IPS-NIHi7 (cell line): ENCODE results near the gene ANAPC15.
"Not testable (repeated sequence)": the region's sequence is repeated elsewhere in the genome, so short reads cannot be mapped to it uniquely, and the experiment has no call there.

Experiments used
- DNase-seq: peaks from one replicate; pipeline ENCODE4 v3.0.0; 2012; ENCODE audit warnings: mixed read lengths; ENCODE audit errors: extremely low spot score

Gene ANAPC15

DNA sequence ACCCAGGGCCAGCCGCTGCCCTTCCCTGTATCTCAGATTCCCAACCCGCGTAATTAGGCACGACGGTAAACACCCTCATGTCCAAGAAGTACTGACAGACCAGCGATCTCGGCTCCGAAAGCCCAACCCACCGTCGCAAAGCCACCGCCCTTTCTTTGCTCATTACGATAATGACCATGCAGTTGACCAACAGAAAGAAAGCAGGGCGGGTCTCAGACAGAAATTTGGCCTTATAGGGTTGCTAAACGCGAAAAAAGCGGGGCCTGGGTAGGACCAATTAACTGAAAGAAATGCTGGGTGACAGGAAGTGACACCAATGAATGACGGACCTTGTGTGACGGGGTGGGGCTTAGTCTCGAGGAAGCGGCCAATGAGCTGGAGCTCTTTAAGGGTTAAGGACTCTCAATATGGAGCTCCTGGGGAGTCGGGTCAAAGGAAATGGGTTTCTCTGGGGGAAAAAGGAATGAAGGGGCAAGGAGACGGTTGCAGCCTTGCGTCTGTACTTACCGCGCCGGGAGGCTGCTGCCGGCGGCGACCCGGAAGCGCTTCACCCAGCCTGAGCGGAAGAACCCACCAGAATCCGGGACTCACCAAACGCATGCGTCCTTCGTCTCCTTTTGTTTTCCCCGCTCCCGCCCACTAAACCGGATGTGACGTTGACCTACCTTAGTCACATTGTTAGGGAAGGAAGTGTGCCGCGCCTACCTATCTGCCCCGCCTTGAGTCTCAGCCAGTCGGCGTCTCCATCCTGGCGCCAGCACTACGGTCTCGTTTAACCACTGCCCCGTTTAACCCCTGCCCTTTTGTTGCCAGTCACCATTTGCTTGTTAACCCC is at the start of gene ANAPC15:
Gene ANAPC15 (minus strand): TSS at position 553 of the 835 bp plus-strand sequence. CDS start 1,419 bp downstream, outside the sequence.
- DNase-seq: peak; percentile 93

DNA sequence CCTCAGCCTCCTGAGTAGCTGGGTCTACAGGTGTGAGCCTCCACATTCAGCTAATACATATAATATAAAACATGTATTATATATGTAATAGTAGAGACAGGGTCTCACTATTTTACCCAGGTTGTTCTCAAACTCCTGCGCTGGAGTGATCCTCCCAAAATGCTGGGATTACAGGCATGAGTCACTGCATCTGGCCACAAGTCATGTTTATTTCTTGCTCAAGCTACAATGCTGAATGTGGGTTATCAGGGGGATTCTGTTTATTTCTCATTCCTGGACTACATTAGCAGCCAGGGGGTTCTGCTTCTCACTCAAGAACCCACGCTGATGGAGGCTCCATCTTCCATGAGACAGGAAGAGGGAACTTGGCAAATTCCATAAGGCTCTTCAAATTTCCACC is 47.8 kb upstream of the ANAPC15 start:
- no peak for DNase-seq

DNA sequence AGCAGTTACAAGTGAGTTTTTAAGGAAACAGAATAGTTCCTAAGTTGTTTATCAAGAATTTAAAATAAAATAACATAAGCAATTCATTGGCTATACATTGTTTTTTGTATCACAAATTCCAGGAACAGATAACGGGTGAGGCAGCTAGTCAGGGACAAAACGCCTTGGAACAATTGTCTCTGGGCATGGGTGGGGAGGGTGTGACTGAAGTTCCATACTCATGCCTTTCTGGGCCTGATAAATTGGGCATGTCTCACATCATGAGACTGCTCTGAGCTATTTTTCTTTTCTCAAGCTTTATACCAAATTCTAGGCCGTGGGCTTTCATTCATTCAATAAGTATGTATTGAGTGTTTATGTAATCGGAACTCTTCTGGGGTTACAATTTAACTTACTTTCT is 44.6 kb upstream of the ANAPC15 start:
- DNase-seq: no peak

DNA sequence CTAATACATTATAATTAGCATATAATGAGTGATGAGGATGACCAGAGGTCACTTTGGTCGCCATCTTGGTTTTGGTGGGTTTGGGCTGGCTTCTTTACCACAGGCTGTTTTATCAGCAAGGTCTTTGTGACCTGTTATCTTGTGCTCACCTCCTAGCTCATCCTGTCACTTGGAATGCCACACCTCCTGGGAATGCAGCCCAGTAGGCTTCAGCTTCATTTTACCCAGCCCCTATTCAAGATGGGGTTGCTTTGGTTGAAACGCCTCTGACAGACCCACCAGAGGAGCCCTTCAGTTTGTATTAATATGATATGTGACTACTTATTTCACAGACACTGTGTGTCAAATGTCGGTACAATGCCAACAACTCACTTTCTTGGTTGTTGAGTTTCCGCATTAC is 43.3 kb upstream of the ANAPC15 start:
- no peak for DNase-seq

DNA sequence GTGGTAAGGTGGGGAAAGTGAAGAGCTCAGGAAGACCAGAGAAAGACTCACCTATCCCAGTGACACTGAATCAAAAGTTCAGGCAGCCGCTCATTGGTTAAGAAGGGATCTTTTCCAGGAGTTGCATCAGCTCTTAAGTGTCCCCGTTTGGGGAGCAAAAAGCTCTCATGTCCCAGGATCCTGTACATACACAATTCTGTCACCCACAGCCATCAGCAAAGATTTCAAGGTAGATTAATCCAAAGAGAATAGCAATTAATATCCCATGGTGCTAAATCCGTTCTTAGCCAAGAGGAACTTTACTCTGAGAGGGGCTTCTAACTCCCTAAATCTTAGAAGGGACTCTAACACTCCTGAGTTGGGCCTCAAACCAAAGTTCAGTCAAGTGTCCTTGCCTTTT is 42.3 kb upstream of the ANAPC15 start:
- DNase-seq: no peak

DNA sequence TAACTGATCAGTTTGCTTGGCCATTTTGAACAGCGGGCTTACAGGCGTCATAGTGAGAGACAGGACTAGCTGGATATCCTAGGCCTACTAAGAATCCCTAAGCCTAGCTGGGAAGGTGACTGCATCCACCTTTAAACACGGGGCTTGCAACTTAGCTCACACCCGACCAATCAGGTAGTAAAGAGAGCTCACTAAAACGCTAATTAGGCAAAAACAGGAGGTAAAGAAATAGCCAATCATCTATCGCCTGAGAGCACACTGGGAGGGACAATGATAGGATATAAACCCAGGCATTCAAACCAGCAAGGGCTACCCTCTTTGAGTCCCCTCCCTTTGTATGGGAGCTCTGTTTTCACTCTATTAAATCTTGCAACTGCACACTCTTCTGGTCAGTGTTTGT is 41.4 kb upstream of the ANAPC15 start:
- DNase-seq: not testable (repeated sequence)

DNA sequence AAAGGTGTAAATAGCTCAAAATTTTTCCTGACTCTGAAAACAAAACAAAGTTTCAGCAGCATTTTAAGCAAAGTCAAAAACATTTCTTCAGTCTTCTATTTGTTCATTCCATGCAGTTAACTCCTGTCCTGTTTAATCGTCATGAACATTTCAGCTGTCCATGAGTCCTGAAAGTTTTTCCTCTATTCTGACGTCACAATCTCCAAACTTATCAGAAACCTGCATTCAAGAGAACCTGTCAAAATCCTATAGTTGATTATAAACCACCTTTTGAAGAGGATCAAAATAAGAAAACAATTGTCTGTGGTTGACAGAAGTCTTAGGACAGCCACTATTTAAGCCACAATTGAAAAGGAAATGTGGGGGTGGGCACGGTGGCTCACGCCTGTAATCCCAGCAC is 38.4 kb upstream of the ANAPC15 start:
- DNase-seq: no peak

DNA sequence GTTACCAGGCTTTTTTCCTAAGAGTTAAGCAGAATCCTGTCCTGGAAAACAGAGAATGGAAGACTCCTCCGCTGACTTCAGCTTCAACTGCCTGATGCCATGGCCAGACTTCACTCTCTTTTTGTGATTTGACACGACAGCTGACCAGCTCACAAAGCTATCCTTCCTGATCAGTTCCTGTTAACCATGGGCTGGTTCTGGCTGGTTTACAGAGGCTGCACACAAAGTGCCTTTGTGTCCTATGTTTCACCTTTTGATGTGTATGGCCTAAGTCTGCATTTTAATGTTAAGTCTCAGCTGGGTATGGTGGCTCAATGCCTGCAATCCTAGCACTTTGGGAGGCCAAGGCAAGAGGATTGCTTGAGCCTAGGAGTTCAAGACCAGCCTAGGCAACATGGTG is 34.1 kb upstream of the ANAPC15 start:
- no peak for DNase-seq

DNA sequence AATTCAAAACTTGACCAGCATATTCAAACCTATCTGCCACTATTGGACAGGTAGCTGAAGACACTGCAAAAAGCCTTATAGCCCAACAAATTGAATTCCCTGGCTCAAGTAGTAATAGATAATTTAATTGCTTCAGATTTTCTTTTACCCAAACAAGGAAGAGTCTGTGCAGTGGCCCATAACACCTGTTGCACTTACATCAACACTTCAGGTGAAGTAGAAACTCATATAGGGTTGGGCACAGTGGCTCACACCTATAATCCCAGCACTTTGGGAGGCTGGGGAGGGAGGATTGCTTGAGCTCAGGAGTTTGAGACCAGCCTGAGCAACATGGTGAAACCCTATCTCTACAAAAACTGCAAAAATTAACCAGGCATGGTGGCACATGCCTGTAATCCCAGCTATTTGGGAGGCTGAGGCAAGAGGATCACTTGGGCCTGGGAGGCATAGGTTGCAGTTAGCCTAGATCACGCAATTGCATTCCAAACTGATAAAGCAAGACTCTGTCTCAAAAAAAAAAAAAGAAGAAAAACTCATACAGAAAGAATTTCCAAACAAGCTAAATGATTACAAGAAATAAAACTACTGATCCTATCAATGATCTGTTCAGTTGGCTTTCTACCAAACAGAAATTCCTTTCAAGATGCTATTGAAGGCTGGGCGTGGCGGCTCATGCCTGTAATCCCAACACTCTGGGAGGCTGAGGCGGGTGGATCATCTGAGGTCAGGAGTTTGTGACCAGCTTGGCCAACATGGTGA is 32.5 kb upstream of the ANAPC15 start:
- DNase-seq: no peak

DNA sequence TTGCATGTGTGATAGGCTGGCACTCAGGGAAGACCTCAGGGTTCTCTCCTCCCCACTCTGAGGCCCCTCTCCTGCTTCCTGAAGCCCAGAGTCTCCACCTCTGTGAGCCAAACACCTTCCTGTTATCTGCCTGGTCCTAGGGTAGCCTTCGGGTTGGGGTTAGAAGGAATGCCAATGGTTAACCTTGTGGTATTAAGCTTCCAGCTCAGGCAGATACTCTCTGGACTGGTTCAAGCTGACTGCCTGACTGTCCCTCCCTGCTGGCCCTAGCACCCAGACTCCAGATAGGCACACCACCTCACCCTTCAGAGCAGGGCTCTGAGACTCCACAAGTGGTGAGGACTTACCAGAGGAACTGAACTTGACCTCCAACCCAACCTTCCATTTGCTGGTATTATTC is 30.0 kb upstream of the ANAPC15 start:
- not testable (repeated sequence) for DNase-seq

DNA sequence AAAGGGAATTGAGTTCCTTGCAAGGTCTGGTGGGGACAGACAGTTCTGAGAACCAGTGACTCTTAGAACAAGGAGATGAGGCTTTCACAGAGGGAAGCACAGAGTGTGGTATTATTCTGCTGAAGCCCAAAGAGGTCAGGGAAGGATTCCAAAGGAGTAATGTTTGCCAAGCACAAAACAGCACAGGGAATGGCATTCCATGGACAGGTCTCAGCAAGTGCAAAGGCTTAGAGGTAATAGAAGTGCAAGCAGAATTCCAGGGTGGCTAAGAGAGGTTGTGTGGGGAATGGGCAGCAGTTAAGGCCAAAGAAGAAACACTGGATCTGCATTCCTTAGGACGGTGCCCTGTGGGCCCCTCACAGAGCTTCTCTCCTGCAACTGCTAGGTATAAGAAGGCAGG is 29.6 kb upstream of the ANAPC15 start:
- DNase-seq: not testable (repeated sequence)

DNA sequence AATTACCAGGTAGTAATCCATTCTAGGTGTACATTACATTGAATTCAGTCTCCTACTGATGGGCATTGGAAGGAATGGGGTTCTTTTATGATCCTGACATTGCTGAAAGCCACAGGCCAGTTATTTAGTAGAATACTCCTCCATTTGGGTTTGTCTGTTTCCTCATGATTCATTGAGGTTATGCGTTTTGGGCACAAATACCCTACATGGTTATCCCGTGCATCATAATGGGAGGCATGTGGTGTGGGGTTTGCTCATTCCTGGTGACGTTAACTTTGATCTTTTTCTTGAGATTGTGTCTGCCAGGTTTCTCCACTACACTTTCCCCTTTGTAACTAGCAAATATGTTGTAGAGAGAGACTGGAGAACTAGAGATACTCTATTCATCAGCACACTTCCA is 28.6 kb upstream of the ANAPC15 start:
- no peak for DNase-seq

DNA sequence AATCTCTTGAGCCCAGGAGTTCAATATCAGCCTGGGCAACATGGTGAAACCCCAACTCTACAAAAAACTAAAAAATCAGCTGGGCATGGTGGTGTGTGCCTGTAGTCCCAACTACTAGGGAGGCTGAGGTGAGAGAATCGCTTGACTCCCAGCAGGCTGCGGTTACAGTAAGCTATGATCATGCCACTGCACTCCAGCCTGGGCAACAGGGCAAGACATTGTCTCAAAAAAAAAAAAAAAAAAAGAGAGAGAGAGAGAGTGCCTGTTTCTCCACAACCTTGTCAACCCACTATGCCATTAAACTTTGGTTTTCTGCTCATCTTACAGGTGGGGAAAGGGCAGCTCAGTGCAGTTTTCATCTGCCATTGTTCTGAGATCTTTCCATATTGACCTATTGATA is 28.2 kb upstream of the ANAPC15 start:
- no peak for DNase-seq

DNA sequence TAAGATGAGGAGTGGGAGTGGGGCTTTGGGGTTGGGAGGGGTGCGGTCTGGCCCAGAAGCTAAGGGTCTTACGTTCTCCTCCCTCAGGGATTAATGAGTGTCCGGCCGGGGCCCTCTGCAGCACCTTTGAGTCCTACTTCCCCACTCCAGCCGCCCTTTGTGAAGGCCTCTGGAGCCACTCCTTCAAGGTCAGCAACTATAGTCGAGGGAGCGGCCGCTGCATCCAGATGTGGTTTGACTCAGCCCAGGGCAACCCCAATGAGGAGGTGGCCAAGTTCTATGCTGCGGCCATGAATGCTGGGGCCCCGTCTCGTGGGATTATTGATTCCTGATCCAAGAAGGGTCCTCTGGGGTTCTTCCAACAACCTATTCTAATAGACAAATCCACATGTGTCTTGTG is 27.0 kb upstream of the ANAPC15 start:
- DNase-seq: no peak

DNA sequence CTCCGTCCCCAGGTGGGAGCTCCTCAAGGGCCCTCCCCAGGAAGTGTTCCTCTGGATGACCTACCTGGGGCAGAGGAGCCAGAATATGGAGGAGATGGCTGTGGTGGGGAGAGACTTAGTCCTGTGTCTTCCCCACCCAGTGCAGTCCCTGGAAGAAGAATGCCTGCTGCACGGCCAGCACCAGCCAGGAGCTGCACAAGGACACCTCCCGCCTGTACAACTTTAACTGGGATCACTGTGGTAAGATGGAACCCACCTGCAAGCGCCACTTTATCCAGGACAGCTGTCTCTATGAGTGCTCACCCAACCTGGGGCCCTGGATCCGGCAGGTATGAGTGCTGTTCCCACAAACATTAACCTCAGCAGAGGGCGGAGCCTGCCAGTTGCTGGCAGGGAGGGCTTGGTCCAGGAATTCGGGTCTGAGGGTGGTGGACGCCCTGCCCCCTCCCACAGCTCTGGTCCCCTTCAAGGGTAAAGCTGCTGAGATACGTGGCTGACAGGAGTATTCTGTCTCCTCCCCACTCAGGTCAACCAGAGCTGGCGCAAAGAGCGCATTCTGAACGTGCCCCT is 26.4 kb upstream of the ANAPC15 start:
- DNase-seq: no peak

DNA sequence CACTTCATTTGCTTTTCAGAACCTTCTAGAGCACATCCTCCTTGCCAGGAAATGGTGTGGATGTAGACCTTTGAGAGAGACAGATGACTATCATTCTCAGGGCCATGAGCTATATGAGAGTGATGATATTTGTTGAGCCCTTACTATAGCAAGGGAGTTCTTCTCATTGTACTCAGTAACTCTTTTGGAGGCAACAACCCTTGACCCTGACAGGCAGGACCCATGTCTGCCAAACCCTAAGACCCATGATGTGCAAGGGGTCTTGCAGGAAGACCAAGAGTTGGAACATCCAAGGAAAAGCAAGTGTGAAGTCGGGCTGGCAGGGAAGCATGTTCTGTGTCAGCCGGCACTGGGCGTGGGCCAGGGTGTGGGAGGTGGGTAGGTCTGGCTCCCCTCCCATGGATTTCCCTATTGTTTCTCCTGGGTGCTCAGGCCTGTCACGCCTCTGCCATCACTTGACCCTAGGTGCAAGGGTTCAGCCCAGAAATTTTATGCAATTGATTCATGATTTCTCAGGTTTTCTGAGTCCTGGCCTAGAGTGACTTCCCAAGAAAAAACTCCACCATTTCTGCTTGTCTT is 24.3 kb upstream of the ANAPC15 start:
- no peak for DNase-seq

DNA sequence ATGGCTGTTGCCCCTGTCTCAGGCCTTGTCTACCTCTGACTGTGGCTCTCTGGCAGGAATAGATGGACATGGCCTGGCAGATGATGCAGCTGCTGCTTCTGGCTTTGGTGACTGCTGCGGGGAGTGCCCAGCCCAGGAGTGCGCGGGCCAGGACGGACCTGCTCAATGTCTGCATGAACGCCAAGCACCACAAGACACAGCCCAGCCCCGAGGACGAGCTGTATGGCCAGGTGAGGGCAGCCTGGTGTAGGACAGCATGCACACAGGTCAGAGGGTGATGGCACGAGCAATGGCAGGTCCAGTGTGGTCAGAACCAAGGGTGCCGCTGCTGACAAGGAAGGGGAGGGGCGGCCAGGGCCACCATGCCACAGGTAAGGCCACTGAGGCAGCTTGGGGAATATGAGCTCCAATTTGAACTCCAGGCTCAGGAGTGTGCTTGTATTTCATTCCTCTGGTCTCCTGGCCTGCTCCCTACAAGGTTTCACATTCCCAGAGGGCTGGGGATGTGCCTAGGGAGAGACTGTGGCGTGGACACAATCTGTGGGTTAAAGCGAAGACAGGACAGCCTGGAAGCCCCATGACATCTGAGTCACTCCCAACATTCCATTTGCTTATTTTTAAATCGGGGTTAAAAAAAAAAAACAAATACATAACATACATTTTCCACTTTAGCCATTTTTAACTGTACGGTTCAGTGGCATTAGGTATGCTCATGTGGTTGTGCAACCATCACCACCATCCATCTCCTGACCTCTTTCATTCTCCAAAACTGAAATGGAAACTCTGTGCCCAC is 23.6 kb upstream of the ANAPC15 start:
- no peak for DNase-seq

DNA sequence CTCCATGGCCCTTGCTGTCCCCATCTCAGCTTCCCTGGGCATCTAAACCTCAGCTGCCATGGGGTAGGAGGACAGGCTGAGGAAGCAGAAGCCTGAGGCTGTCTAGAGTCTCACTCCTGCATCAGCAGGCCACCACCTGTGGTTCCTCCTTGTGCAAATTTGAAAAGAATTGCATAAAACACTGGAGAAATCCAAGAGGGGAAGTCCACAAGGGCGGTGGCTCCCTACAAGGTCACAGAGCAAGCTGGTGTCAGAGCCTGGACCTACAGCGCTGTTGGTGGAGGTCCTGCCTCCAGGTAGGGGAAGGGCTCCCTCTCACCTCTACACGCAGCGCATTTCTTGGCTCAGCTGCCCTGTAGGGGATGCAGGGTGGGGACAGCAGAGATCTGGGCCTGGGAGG is 23.0 kb upstream of the ANAPC15 start, which contains the start of gene FOLR3:
Gene FOLR3 (plus strand): TSS at position 253 of the 400 bp plus-strand sequence. CDS start 228 bp downstream, outside the sequence.
- not testable (repeated sequence) for DNase-seq

DNA sequence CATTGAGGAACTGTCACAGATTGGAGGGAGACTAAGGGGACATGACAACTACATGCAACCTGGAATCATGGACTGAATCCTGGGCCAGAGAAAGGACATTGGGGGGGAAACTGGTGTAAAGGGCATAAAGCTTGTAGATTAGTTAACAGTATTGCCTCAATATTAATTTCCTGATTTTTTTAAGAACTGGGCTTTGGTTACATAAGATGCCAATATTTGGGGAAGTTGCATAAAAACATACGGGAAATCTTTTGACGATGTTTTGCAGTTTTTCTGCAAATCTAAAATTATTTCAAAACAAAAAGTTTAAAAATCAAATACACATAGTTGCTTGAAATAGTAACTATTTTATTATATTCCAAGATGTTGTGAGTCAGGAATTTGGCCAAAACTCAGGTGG is 20.2 kb upstream of the ANAPC15 start:
- DNase-seq: no peak

DNA sequence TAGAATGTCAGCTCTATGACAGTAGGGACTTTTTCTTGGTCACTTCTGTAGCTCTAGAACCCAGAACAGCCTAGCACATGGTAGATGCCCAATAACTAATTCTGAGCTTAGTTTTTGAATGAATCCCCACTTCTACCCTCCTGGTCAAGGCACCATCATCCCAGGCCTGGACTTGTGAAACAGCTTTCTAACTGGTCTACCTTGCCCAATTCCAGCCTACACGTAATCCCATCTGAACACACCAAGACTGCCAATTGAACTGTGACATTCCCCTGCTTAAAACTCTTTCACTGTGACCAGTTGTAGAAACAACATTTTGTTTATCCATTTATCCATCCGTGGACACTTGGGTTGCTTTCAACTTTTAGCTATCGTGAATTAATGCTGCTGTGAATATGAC is 16.9 kb upstream of the ANAPC15 start:
- no peak for DNase-seq

DNA sequence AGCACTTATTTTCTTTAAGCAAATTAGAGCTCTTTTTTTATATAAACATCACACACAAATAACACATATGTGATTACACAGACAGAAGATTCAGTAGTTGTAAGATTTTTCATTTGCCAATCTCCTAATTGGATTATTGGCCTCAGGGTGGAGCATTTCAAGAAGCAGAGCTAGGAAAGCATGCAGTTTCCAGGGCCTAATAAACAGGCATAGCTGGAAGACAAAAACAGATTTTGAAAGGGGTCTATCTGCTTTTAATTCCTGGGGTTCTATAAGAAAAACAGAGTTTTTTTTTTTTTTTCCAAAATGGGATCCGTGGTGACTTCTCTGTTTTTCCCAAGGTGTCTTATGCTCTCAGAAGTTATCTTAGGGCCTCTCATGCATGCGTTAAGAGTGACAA is 15.4 kb upstream of the ANAPC15 start:
- no peak for DNase-seq
